GM12874 (cell line): ENCODE data around the gene ARFGEF2.

Source experiments
- TF ChIP-seq, protein P1 (sequence below): IDR thresholded peaks from 2 replicates; pipeline ENCODE4 v1.5.1; 2011; ENCODE audit warnings: low read depth, mild to moderate bottlenecking, control low read depth, low read length, moderate library complexity; ENCODE audit not compliant: insufficient read depth

The ARFGEF2 gene

DNA sequence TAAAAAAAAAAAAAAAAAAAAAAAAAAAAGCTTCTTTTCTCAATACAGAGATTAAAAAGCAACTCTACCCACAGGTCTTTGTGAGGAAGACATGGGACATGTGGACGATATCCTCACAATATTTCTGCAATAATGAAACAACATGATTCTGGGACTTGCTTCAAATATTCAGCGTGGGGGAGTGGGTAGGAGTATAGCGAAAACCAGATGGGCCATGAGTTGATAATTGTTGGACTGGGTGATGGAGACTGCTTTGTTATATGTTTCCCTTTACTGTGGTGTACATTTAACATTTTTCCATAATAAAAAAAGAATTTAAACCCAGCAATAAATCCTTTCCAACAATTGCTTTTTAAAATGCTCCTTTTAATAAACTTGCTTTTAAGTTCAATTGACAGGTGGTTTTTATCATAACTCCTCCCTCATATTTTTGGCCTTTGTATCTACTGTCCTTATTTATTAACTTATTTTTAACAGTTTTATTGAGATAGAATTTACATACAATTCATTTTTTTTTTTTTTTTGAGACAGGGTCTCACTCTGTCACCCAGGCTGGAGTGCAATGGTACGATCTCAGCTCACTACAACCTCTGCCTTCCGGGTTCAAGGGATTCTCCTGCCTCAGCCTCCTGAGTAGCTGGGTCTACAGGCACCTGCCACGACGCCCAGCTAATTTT is 40.4 kb upstream of the ARFGEF2 start:
- TF ChIP-seq, protein P1, sequence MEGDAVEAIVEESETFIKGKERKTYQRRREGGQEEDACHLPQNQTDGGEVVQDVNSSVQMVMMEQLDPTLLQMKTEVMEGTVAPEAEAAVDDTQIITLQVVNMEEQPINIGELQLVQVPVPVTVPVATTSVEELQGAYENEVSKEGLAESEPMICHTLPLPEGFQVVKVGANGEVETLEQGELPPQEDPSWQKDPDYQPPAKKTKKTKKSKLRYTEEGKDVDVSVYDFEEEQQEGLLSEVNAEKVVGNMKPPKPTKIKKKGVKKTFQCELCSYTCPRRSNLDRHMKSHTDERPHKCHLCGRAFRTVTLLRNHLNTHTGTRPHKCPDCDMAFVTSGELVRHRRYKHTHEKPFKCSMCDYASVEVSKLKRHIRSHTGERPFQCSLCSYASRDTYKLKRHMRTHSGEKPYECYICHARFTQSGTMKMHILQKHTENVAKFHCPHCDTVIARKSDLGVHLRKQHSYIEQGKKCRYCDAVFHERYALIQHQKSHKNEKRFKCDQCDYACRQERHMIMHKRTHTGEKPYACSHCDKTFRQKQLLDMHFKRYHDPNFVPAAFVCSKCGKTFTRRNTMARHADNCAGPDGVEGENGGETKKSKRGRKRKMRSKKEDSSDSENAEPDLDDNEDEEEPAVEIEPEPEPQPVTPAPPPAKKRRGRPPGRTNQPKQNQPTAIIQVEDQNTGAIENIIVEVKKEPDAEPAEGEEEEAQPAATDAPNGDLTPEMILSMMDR = no peak

DNA sequence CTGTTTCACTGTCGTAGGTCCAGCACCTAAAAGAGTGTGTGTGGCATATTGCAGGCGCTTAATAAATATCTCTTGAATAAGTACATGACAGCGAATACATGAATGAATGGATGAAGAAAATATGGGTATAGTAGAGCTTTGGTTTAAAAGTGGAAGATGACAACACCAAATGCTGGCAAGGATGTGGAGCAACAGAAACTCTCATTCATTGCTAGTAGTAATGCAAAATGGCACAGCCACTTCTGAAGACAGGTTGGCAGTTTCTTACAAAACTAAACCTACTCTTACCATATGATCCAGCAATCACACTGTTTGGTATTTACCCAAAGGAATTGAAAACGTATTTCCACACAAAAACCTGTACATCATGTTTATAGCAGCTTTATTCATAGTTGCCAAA is 36.3 kb upstream of the ARFGEF2 start:
- TF ChIP-seq, protein P1 = no peak

DNA sequence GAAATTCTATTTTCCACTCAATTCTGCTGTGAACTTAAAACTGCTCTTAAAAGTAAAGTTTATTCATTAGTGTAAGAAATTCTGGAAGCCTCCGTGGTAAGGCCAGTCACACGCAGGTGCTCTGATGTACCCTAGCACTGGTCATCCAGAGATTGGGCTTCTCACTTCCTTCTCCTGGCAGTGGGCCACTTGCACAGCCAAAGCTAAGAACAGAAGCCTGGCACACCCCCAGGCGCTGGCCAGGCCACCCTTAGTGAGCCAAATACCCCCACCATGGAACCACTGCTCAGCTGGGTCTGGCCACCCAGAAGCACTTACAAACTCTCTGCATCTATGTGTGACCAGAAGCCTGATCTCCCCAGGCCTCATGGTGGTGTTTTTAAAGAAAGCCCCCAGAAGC is 35.3 kb upstream of the ARFGEF2 start:
- TF ChIP-seq, protein P1 = no peak

DNA sequence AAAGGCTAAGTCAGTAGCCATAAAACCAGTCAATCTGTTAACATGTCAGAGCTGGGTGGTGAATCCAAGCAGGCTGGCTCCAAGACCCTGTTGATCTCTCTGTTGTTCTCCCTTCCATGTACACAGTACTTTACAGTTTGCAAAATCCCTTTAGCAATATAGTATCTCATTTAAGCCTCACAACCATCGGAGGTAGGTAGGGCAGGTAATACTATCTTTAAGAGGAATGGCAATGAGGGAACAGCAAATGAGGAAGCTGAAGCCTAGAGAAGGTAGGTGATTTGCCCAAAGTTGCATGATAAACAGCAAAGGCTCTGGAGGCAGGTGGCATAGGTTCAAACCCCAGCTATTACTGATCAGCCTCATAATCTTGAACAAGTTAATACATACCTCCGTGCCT is 34.7 kb upstream of the ARFGEF2 start:
- TF ChIP-seq, protein P1 = no peak

DNA sequence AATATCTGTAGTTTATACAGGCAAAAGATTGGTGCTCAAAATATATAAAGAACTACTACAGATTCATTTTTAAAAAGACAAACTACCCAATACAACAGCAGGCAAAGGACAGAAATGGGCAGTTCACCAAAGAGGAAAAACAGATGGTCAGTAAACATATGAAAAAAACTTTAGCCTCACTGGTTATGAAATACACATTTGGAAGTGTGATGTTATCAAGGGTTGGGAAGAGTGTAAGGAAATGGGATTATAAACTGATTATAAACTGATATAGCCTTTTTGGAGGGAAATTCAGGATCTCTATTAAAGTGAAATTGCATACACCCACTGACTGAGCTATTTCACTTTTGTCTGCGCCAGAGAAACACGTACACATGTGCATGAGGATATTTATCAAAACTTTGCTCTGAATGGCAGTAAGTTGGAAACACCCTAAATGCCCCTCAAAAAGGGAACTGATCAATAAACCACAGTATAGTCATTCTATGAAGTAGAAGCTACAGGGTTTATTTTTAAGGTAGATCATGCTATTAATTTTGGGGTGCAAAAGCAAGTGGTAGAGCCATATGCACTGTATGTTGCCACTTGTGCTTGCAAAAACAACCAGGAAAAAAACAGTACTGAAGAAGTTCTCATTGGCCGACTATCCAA is 32.2 kb upstream of the ARFGEF2 start:
- TF ChIP-seq, protein P1 = no peak

DNA sequence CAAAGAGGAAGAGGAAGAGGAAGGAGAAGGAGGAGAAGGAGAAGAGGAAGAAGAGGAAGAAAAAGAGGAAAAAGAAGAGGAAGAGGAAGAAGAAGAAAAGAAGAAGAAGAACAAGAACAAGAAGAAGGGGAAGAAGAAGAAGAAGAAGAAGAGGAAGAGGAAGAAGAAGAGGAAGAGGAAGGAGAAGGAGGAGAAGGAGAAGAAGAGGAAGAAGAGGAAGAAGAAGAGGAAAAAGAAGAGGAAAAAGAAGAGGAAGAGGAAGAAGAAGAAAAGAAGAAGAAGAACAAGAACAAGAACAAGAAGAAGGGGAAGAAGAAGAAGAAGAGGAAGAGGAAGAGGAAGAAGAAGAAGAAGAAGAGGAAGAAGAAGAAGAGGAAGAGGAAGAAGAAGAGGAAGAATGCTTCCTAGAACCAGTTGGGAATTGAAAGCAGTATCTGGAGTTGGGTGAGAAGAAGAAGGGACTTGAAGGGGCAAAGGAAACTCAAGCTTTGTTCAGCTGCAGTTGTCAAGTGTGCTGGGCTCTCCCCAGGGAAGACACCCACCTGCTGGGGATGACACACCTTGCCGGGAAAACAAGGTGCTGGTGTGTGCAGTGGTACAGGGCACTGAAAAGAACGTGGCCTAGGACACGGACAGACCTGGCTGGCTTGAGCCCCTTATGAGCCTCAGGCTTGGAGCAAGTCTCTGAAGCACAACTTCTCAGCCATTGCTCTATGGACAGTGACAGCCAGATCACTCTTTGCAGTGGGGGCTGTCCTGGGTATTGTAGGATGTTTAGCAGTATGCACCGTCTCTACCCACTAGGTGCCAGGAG is 30.1 kb upstream of the ARFGEF2 start:
- TF ChIP-seq, protein P1 = no peak

DNA sequence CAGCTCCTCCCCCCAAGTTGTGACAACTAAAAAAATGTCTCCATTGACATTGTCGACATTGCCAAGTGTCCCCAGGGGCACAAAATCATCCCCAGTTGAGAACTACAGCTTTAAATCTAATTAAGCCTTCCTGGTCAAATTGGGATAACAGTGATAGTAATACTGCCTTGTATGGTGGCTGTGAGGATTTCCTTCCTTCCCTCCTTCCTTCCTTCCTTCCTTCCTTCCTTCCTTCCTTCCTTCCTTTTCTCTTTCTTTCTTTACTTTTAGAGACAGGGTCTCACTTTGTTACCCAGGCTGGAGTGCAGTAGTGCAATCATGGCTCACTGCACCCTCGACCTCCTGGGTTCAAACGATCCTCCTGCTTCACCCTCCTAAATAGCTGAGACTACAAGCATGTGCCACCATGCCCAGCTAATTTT is 29.5 kb upstream of the ARFGEF2 start:
- TF ChIP-seq, protein P1 = no peak
